AG09309 (cell line): Measurements from ENCODE around the gene TAF11L3.
"Not testable (repeated sequence)": the region's sequence is repeated elsewhere in the genome, so short reads cannot be mapped to it uniquely, and the experiment has no call there.

Source experiments
- DNase-seq: peaks from one replicate; pipeline ENCODE4 v3.0.0-alpha.2; 2010; ENCODE audit warnings: low read depth
- H3K4me3 ChIP-seq: 2 replicates; pipeline ENCODE4 v1.5.1; 2011; ENCODE audit warnings: mild to moderate bottlenecking, low read depth, low read length, moderate library complexity; ENCODE audit not compliant: control insufficient read depth
- CTCF ChIP-seq: IDR thresholded peaks from 2 replicates; pipeline ENCODE4 v1.5.1; 2011; ENCODE audit warnings: mild to moderate bottlenecking, low read depth, low read length, inconsistent platforms; ENCODE audit not compliant: insufficient read depth, control insufficient read depth; ENCODE audit errors: missing control alignments

The TAF11L3 gene

GRCh38 chr5:17487174-17487512, 31.0 kb upstream of the TAF11L3 start:
- no peak for TF ChIP-seq CTCF
- H3K4me3 ChIP-seq, result no peak overlapping the region
- DNase-seq, result no peak

GRCh38 chr5:17491257-17491656, 26.9 kb upstream of the TAF11L3 start:
- DNase-seq, H3K4me3 ChIP-seq: not testable (repeated sequence)

GRCh38 chr5:17492770-17493169, 25.4 kb upstream of the TAF11L3 start:
- DNase-seq, result no peak
- no peak overlapping the region for H3K4me3 ChIP-seq
- TF ChIP-seq CTCF, result no peak

GRCh38 chr5:17497446-17497845, 20.7 kb upstream of the TAF11L3 start:
- DNase-seq, result no peak
- no peak overlapping the region for H3K4me3 ChIP-seq
- TF ChIP-seq CTCF, result no peak

- DNase-seq, H3K4me3 ChIP-seq: not testable (repeated sequence)
These were observed 20.2 kb upstream of the TAF11L3 start, which contains the start of gene TAF11L2 for GRCh38 chr5:17497931-17498330. TSS of gene TAF11L2 (plus strand) at chr5:17498231.

GRCh38 chr5:17511775-17512325, 6.3 kb upstream of the TAF11L3 start:
- TF ChIP-seq CTCF, result no peak
- no peak overlapping the region for H3K4me3 ChIP-seq
- DNase-seq, result no peak

GRCh38 chr5:17517526-17517925, 641 bp upstream of the TAF11L3 start:
- H3K4me3 ChIP-seq, DNase-seq: not testable (repeated sequence)

- not testable (repeated sequence) for H3K4me3 ChIP-seq, DNase-seq
These were observed 1.3 kb downstream of the TAF11L3 start for GRCh38 chr5:17519508-17519907.

- not testable (repeated sequence) for DNase-seq, H3K4me3 ChIP-seq
These were observed 3.3 kb downstream of the TAF11L3 start, which contains the start of gene TAF11L4 for GRCh38 chr5:17521501-17521900. TSS of gene TAF11L4 (plus strand) at chr5:17521801.

GRCh38 chr5:17524935-17525334, 6.8 kb downstream of the TAF11L3 start, which contains the start of gene TAF11L5:
TSS of gene TAF11L5 (plus strand) at chr5:17525235.
- not testable (repeated sequence) for DNase-seq, H3K4me3 ChIP-seq

- not testable (repeated sequence) for DNase-seq, H3K4me3 ChIP-seq
These were observed 8.3 kb downstream of the TAF11L3 start for GRCh38 chr5:17526504-17526903.

- DNase-seq, H3K4me3 ChIP-seq: not testable (repeated sequence)
These were observed 10.2 kb downstream of the TAF11L3 start, which contains the start of gene TAF11L6 for GRCh38 chr5:17528369-17528768. TSS of gene TAF11L6 (plus strand) at chr5:17528669.
